ENCODE data around the gene ABCD1.
A peak's percentile ranks its signal among the peaks of the same experiment; 100 is the strongest.

Gene ABCD1

GRCh38 chrX:153685751-153686696 is 38.6 kb upstream of the ABCD1 start:
- no peak for TF ChIP-seq CTCF (IDR thresholded peaks at IDR 0.05; ENCODE audit: insufficient read depth, low read length, poor library complexity, severe bottlenecking)
- no peak overlapping the region for H3K4me3 ChIP-seq (replicated peaks; ENCODE audit: low read depth, low read length)

GRCh38 chrX:153686711-153687110 is 37.9 kb upstream of the ABCD1 start:
- DNase-seq (ENCODE audit: extremely low read depth, insufficient read length): no peak
- Histone ChIP-seq H3K27me3 (replicated peaks; ENCODE audit: control insufficient read depth, insufficient read depth, low read length) (no peaks in the 10 kb centered on the region; the same call in 1 of the 2 replicates), H3K36me3 (ENCODE audit: control insufficient read depth, insufficient read depth, low read length) (no peaks in the 10 kb centered on the region), H3K4me3 (replicated peaks; ENCODE audit: low read depth, low read length) (no peak overlapping the region)
- TF ChIP-seq CTCF (IDR thresholded peaks at IDR 0.05; ENCODE audit: insufficient read depth, low read length, poor library complexity, severe bottlenecking): no peak

More at GRCh38 chrX:153685751-153686696, 38.6 kb upstream of the ABCD1 start:
- Histone ChIP-seq H3K27me3 (replicated peaks; ENCODE audit: control insufficient read depth, insufficient read depth, low read length) (no peaks in the 10 kb centered on the region; the same call in 1 of the 2 replicates), H3K36me3 (ENCODE audit: control insufficient read depth, insufficient read depth, low read length) (no peaks in the 10 kb centered on the region)
- DNase-seq (ENCODE audit: extremely low read depth, insufficient read length): no peak

DNA sequence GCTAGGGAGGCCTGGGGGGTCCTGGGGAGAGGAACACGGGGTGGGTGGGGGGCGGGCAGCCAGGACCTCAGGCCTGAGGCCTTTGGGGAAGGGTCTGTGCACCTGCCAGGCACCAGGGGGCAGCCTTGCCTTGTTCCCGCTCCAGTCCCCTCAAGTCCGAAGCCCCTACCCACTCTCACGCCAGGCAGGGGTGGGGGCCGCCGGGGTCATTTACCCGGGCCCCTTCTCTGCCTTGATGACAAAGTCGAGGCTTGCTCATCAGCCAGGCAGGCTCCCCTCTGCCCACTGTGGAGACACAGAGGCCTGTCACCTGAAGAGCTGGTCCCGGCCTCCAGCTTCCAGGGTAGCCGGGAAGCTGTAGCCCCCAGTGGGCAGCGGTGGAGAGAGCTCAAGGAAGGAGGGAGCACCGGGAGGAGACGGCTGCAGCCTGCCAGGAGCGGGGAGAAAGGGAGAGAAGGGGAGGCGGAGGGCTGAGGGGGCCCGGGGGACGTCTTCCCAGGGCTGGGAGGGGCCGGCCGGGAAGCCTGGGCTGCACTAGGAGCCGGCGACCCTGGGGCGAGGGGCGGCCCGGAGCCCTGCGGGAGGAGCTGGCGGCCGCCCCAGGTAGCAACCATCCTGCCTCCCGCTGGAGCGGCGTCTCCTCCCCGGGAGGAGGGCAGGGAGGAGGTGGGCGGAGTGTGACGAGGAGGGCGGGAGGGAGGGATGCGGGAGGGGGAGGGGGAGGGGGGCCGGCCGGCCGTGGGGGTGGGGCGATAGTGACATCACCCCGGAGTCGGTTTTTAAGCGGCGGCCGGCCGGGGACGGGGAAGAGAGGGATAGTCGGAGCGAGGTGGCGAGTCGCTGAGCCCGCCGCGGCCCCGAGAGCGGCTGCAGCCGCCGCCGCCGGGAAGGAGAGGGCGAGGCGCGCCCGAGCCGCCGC is 37.3 kb upstream of the ABCD1 start, which contains the start of gene SLC6A8:
SLC6A8 (plus strand) TSS at position 806 of the 919 bp plus-strand sequence. CDS start 649 bp downstream, outside the sequence.
- DNase-seq (ENCODE audit: extremely low read depth, insufficient read length): no peak
- H3K4me3 ChIP-seq (replicated peaks; ENCODE audit: low read depth, low read length): no peak within 1 kb of the TSS; the same call in 1 of the 2 replicates
- TF ChIP-seq CTCF (IDR thresholded peaks at IDR 0.05; ENCODE audit: insufficient read depth, low read length, poor library complexity, severe bottlenecking): peak; percentile 42
- no peaks in the 10 kb centered on the region for H3K36me3 ChIP-seq (ENCODE audit: control insufficient read depth, insufficient read depth, low read length)
- H3K27me3 ChIP-seq (replicated peaks; ENCODE audit: control insufficient read depth, insufficient read depth, low read length): no peaks in the 10 kb centered on the region; the same call in 1 of the 2 replicates

GRCh38 chrX:153688071-153688470 is 36.6 kb upstream of the ABCD1 start:
- Histone ChIP-seq H3K27me3 (replicated peaks; ENCODE audit: control insufficient read depth, insufficient read depth, low read length) (no peaks in the 10 kb centered on the region; the same call in 1 of the 2 replicates), H3K4me3 (replicated peaks; ENCODE audit: low read depth, low read length) (no peak overlapping the region), H3K36me3 (ENCODE audit: control insufficient read depth, insufficient read depth, low read length) (no peaks in the 10 kb centered on the region)
- no peak for TF ChIP-seq CTCF (IDR thresholded peaks at IDR 0.05; ENCODE audit: insufficient read depth, low read length, poor library complexity, severe bottlenecking)
- DNase-seq (ENCODE audit: extremely low read depth, insufficient read length): no peak

GRCh38 chrX:153688506-153688905 is 36.1 kb upstream of the ABCD1 start:
- Histone ChIP-seq H3K4me3 (replicated peaks; ENCODE audit: low read depth, low read length) (no peak overlapping the region), H3K36me3 (ENCODE audit: control insufficient read depth, insufficient read depth, low read length) (no peaks in the 10 kb centered on the region), H3K27me3 (replicated peaks; ENCODE audit: control insufficient read depth, insufficient read depth, low read length) (no peaks in the 10 kb centered on the region; the same call in 1 of the 2 replicates)
- TF ChIP-seq CTCF (IDR thresholded peaks at IDR 0.05; ENCODE audit: insufficient read depth, low read length, poor library complexity, severe bottlenecking): no peak
- DNase-seq (ENCODE audit: extremely low read depth, insufficient read length): no peak
